Stimulated activated CD8-positive, alpha-beta memory T cell treated with anti-CD3 and anti-CD28 coated beads, Interleukin-2, amount 100 ng/mL, for 48 hours (primary cell): ENCODE measurements around the gene PPP6C.
"Not testable (repeated sequence)": the region's sequence is repeated elsewhere in the genome, so short reads cannot be mapped to it uniquely, and the experiment has no call there.

ENCODE experiments used
- DNase-seq, 2 donors: peaks; one replicate each; pipeline ENCODE4 v3.0.0-alpha.2; 2020; ENCODE audit warnings: low read depth in 2 of 2

PPP6C gene

GRCh38 chr9:125142560-125143376 is 46.8 kb downstream of the PPP6C start:
- DNase-seq: no peak

DNA sequence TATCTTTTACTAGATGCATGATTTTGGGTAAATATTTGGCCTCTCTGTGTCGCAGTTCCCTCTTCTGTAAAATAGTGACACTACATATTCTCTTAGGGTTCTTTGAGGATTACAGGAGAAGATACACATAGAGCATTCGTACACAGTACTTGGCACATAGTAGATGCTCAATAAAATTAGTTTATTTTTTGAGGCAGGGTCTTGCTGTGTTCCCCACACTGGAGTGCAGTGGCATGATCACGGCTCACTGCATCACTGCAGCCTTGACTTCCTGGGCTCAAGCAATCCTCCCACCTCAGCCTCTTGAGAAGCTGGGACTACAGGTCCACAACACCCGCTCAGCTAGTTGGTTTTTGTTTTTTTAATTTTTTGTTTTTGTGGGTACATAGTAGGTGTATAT is 47.9 kb downstream of the PPP6C start:
- no peak for DNase-seq

DNA sequence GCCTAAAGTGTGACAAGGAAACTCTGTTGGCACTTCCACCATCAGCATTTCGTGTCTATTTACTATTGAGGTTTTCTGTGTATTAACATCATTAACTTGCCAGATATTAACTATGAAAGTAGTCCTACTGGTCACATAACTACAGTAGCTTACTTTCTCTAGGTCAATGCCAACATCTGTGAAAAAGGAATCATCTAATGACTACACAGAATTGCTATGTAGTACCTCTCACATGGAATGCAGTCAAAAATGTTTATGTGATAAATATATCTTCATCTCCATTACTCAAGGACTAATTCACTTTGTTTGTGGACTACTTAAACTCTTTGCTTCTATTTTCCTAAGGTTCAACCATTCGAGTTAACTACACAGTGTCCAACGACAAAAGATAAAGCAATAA is 48.4 kb downstream of the PPP6C start:
- no peak for DNase-seq

DNA sequence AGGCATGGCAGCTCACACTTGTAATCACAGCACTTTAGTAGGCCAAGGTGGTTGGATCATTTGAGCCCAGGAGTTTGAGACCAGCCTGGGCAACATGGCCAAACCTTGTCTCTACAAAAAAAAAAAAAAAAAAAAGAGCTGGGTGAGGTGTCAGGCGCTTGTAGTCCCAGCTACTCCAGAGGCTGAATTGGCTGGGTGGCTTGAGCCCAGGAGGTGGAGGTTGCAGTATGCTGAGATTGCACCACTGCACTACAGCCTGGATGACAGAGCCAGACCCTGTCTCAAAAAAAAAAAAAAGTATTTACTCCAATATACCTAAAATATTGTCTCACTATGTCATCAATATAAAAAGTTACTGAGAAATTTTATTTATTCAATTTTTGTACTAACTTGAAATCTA is 49.0 kb downstream of the PPP6C start:
- DNase-seq: no peak

DNA sequence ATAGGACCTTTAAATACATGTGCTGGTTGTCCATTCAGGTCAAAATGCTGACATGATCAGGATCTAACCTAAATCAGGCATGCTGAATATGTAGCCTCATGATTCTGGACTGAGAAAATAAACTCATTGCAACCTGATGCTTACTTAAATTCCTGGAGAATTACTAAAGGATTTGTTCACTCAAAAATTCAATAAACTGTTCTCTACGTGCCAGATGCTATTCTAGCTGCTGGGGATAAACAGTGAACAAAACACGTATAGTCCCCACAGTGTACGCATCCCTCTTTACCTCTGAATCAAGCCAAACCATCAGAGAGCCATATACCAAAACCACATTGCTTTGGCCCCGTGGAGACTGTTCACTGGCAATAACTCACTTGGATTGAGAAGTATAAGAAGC is 52.4 kb downstream of the PPP6C start:
- no peak for DNase-seq

- no peak for DNase-seq
Observed at GRCh38 chr9:125134976-125135375, 54.6 kb downstream of the PPP6C start.

DNA sequence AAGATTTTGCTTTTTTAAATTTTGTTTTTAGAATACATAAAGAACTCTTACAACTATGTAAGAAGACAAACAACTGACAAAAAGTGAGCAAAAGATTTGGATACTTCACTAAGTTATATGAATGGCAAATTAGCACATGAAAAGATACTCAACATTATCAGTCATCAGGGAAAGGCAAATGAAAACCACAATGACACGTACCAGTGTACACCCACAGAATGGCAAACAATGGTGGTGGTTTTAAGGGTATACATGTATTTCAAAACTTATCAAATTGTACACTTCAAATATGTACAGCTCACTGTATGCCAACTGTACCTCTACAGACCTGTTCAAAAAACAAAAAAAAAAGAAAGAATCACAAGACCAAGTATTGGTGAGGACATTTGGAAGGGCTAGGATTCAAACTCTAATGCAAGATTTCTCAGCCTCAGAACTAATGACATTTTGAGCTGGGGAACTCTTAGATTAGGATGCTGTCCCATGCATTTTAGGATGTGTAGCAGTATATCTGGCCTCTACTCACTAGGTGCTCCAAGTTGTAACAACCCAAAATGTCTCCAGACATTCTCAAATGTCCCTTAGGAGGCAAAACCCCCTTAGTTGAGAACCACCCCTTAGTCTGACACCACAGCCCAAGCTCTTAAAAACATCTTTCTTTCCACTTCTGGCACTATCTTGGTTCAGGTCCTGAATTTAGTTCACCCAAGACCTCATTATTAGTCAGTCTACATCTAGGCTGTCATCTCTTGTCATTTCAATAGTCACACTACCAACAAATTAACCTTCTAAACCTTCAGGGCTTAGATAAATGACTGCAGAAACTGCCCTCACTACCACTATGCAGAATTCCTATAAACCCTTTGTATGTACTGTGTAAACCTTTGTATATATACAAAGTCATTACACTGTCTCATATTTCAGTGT is 55.9 kb downstream of the PPP6C start:
- no peak for DNase-seq

- DNase-seq: no peak
Observed at GRCh38 chr9:125131778-125132177, 57.8 kb downstream of the PPP6C start.

- DNase-seq: peak; percentile 41 to 66
Observed at GRCh38 chr9:125126019-125126746, 63.4 kb downstream of the PPP6C start.

- DNase-seq: no peak
Observed at GRCh38 chr9:125125523-125125922, 64.1 kb downstream of the PPP6C start.

GRCh38 chr9:125121146-125121545 is 68.5 kb downstream of the PPP6C start:
- DNase-seq: no peak

DNA sequence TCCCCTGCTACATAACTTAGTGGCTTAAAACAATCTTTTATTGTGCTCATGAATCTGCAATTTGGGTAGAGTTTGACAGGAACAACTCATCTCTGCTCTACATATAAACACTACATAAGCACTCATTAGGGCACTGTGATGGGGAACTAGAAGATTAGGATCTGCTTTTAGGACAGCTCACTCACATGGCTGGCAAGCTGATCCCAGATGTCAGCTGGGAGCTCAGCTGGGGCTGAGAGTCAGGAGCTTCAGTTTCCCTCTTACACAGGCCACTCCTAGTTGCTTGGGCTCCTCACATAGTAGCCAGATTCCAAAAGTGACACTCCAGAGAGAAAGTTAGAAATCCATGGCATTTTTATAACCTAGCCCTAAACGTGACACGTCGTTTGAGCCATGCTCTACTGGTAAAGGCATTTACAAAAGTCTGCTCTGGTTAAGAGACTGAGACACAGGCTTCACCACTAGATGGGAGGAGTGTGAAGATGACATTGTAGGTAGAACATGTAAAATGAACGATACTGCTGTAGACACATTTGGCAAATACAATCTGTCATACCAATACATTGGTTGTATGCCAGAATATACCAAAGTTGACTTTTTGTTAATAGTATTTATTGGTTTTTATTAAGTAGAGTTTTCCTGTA is 69.8 kb downstream of the PPP6C start:
- no peak for DNase-seq

GRCh38 chr9:125118696-125119095 is 70.9 kb downstream of the PPP6C start:
- DNase-seq: not testable (repeated sequence)

DNA sequence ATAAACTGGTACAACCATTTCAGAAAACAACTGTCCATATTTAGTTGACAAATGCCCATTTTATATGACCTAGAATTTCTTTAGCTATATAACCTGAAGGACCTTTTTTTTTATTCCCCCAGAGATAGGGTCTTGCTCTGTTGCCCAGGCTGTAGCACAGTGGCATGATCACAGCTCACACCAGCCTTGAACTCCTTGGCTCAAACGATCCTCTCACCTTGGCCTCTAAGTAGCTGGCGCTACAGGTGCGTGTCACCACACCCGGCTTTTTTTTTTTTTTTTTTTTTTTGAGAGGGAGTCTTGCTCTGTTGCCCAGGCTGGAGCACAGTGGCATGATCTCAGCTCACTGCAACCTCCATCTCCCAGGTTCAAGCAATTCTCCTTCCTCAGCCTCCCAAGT is 75.1 kb downstream of the PPP6C start:
- not testable (repeated sequence) for DNase-seq

GRCh38 chr9:125110464-125110863 is 79.1 kb downstream of the PPP6C start:
- DNase-seq: no peak

GRCh38 chr9:125108541-125108940 is 81.1 kb downstream of the PPP6C start:
- DNase-seq: not testable (repeated sequence)

DNA sequence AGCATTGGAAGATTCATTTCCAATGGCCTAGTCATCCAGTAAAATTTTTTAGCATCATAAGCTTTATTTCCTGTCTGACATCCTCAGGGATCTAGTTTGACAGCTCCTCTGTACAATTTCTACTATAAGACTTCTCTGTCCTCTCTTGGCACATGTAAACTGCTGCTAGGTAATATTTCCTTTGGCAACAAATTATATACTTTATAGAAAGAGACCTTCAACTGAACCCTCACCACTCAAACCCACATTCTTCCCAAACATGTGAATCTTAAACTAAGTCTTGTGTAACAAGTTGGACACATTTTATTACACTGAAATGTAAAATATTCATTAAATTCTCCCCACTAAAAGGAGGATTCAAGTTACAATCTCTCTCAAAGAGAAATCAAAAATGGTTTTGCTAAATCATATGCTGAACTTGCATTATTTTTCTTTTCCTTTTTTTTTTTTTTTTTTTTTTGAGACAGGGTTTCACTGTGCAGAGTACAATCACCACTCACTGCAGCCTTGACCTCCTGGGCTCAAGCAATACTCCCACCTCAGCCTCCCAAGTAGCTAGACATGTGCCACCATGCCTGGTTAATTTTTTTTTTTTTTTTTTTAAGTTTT is 83.2 kb downstream of the PPP6C start:
- no peak for DNase-seq

- no peak for DNase-seq
Observed at GRCh38 chr9:125103770-125104460, 85.7 kb downstream of the PPP6C start.

GRCh38 chr9:125103021-125103420 is 86.6 kb downstream of the PPP6C start:
- no peak for DNase-seq

- DNase-seq: no peak
Observed at GRCh38 chr9:125100822-125101221, 88.8 kb downstream of the PPP6C start.

GRCh38 chr9:125099816-125100215 is 89.8 kb downstream of the PPP6C start:
- no peak for DNase-seq
